ENCODE measurements around the gene NAPA. TPM values are rescaled to one million over a fixed set of nuclear protein-coding genes. Genes with fewer than 3 reads are reported as not detected.

NAPA gene
- total and polyA plus RNA-seq, 9 donors, result 59.4 to 101 (median 95.0) TPM

DNA sequence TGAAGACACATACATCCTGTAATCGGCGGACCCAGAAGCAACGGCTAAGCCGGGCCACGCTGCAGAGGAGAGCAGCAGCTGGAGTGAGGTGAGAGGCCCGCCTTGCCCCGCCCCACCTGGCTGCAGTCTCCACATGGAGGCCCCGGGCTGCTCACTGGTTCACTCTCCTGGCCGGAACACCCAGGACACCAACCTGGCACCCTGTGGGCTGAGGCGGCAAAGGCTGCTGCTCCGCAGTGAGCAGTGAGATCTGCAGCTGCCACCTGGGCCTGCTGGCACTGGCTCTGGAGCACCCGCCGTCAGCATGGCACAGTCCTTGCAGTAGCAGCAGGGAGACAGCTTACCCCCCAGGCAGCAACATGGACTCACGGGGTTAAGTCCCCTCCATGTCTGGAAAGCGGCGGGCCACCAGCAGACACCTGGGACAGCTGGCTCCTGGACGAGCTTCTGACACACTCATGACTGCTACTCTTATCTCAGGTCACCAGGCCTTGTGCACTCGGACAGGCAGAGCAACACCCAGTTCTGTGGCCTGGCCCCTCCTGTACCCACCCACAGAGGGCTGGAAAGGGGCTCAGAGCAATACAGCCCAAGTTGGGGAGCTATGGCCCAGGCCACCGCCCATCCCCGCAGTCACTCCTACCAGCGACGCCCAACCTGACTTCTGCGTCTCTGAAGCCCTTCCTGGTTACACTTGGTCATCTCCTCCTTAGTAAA lies 17.7 kb downstream of the NAPA start:
- Histone ChIP-seq H3K36me3 (no peaks in the 10 kb centered on the region), H3K4me3 (no peak overlapping the region), H3K4me1 (ENCODE audit: insufficient read depth) (no peaks in the 10 kb centered on the region), H3K9me3 (no peaks in the 10 kb centered on the region), H3K27me3 (no peaks in the 10 kb centered on the region), H3K27ac (no peak overlapping the region)
- TF ChIP-seq POLR2A (IDR thresholded peaks at IDR 0.05), result no peak
- TF ChIP-seq EP300 (IDR thresholded peaks at IDR 0.05), result no peak
- TF ChIP-seq, protein P1, sequence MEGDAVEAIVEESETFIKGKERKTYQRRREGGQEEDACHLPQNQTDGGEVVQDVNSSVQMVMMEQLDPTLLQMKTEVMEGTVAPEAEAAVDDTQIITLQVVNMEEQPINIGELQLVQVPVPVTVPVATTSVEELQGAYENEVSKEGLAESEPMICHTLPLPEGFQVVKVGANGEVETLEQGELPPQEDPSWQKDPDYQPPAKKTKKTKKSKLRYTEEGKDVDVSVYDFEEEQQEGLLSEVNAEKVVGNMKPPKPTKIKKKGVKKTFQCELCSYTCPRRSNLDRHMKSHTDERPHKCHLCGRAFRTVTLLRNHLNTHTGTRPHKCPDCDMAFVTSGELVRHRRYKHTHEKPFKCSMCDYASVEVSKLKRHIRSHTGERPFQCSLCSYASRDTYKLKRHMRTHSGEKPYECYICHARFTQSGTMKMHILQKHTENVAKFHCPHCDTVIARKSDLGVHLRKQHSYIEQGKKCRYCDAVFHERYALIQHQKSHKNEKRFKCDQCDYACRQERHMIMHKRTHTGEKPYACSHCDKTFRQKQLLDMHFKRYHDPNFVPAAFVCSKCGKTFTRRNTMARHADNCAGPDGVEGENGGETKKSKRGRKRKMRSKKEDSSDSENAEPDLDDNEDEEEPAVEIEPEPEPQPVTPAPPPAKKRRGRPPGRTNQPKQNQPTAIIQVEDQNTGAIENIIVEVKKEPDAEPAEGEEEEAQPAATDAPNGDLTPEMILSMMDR (IDR thresholded peaks at IDR 0.05), result no peak
- intact Hi-C loops (cut with DNase I), result no loop called here
- no peak for DNase-seq
- WGBS, 3 donors, result 82 to 85% (median 83%) methylated on average over 23 of the region's 23 CpGs

DNA sequence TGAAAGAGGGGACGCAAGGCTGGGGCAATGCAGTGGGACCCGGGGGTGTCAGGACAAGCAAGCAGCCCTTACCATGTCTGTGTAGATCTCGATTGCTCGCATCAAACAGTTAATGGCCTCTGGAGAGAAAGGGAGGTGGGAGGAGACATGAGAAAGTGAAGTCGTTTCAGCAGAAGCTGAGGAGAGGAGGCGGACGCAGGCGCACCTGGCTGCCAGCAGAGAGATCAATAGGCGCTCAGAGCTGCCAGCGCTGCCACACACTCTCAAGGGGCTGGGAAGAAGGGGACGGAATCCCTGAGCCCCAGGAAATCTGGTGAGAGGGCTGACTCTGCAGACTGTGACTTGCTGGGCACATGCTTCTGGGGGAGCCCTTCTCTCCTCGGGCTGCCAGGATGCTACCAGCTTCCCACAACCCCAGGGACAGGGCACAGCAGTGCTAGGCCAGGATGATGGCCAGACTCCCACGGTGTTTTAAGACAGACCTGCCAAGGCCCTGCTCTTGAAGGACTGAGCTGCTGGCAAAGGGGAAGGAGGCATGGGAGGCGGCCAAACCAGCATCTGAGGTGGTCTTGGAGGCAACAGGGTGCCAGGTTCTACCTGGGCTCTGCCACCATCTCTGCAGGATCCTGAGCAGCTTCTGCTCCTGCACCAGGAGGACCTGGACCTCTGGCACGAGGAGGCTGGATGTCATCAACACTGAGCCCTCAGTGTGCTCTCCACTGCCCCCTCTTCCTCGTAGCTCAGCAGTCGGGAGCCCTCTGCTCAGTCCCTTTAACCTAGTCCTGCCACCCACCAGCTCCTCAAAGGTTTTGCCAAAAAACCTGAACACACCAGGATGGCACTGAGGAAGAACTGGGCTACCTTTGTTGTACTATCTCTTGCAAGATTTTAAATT lies 19.1 kb downstream of the NAPA start:
- no peaks in the 10 kb centered on the region for H3K27me3 ChIP-seq
- no peaks in the 10 kb centered on the region for H3K4me1 ChIP-seq (ENCODE audit: insufficient read depth)
- H3K36me3 ChIP-seq, result no peaks in the 10 kb centered on the region
- TF ChIP-seq, protein P1 (IDR thresholded peaks at IDR 0.05), result no peak
- TF ChIP-seq POLR2A (IDR thresholded peaks at IDR 0.05) (no peak), EP300 (IDR thresholded peaks at IDR 0.05) (no peak)
- DNase-seq, result no peak
- H3K9me3 ChIP-seq, result no peaks in the 10 kb centered on the region
- no peak overlapping the region for H3K4me3 ChIP-seq
- 67 to 70% (median 69%) methylated on average over 17 of the region's 17 CpGs for WGBS, 3 donors
- intact Hi-C loops (cut with DNase I), result no loop called here
- no peak overlapping the region for H3K27ac ChIP-seq

DNA sequence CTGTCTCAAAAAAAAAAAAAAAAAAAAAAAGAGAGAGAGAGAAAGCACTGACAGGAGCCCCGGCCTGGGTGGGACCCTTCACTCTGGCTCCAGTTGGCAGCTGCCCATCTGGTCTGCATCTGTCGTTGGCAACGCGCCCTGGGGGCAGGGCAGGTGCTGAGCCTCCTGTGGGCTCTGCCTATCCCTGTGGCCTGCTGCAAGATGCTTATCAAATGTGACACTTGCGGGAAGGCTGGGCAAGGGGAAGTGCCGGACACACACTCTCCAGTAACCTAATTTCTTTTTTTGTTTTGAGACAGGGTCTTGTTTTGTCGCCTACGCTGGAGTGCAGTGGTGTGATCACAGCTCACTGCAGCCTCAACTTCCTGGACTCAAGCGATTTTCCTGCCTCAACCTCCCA lies 20.1 kb downstream of the NAPA start:
- Histone ChIP-seq H3K4me1 (ENCODE audit: insufficient read depth) (no peaks in the 10 kb centered on the region), H3K9me3 (no peaks in the 10 kb centered on the region), H3K4me3 (no peak overlapping the region), H3K27me3 (no peaks in the 10 kb centered on the region), H3K27ac (no peak overlapping the region), H3K36me3 (no peaks in the 10 kb centered on the region)
- intact Hi-C loops (cut with DNase I), result no loop called here
- 69 to 71% (median 70%) methylated on average over 9 of the region's 9 CpGs for WGBS, 3 donors
- no peak for DNase-seq
- TF ChIP-seq, protein P1 (IDR thresholded peaks at IDR 0.05), result no peak
- TF ChIP-seq EP300 (IDR thresholded peaks at IDR 0.05) (no peak), POLR2A (IDR thresholded peaks at IDR 0.05) (no peak)

DNA sequence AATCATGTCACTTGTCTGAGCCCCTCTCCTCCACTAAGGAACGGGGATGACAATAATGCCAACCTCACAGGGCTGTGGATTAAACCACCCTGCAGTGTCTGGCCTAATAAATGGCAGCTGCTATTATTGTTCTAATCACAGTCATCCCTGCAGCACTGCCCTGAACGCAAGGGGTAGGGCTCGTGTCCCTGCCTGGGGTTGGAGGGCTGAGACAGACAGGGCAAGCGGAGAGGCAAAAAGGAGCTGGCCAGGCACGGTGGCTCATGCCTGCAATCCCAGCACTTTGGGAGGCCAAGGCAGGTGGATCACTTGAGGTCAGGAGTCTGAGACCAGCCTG lies 20.7 kb downstream of the NAPA start:
- intact Hi-C loops (cut with DNase I), result no loop called here
- no peak overlapping the region for H3K4me3 ChIP-seq
- WGBS, 3 donors, result 85 to 92% (median 89%) methylated on average over 5 of the region's 5 CpGs
- no peaks in the 10 kb centered on the region for H3K4me1 ChIP-seq (ENCODE audit: insufficient read depth)
- no peak for DNase-seq
- no peak overlapping the region for H3K27ac ChIP-seq
- no peaks in the 10 kb centered on the region for H3K9me3 ChIP-seq
- TF ChIP-seq POLR2A (IDR thresholded peaks at IDR 0.05) (no peak), EP300 (IDR thresholded peaks at IDR 0.05) (no peak)
- TF ChIP-seq, protein P1 (IDR thresholded peaks at IDR 0.05), result no peak
- no peaks in the 10 kb centered on the region for H3K27me3 ChIP-seq
- no peaks in the 10 kb centered on the region for H3K36me3 ChIP-seq

Measured in ovary (tissue), 9 donors.